Renal cortex interstitium (tissue), 11 donors: Measurements from ENCODE around the gene ABCG4. TPM values are rescaled to one million over a fixed set of nuclear protein-coding genes. Genes with fewer than 3 reads are reported as not detected.
"Not testable (repeated sequence)": the region's sequence is repeated elsewhere in the genome, so short reads cannot be mapped to it uniquely, and the experiment has no call there.

Experiments
- DNase-seq, 11 donors: peaks; one replicate each; pipeline ENCODE4 v3.0.0-alpha.2; 2013; ENCODE audit warnings: low read depth in 9 of 11, low spot score in 4 of 11; ENCODE audit errors: extremely low read depth in 1 of 11
- polyA plus RNA-seq, 3 donors: library from polyadenylated mRNA; unstranded; fragments of 120-200 nt; gene quantifications; one replicate each; pipeline ENCODE4 v1.2.1, GENCODE V29; 2013; ENCODE audit not compliant: insufficient read length in 3 of 3

ABCG4 gene
- polyA plus RNA-seq, 3 donors = 0.72 to 1.2 (median 1.1) TPM

DNA sequence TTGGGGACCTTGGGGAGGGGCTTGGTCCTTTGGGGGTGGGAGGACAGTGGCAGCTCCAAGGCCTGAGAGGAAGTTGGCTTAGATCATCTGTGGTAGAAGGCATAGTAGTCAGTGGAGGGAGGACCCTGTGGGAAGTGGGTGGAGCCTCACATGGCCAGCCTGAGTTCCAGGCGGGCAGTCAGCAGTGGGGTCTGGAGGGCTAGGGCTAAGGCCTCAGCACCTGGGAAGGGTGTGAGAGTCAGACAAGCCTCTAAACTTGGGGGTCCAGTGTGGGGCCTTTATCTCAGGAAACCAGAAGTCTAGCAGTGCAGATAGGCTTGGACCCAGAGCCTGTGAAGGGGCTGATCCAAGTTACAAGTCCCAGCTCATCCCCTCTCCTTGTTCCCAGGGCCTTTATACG is 23.7 kb downstream of the ABCG4 start:
- no peak for DNase-seq

DNA sequence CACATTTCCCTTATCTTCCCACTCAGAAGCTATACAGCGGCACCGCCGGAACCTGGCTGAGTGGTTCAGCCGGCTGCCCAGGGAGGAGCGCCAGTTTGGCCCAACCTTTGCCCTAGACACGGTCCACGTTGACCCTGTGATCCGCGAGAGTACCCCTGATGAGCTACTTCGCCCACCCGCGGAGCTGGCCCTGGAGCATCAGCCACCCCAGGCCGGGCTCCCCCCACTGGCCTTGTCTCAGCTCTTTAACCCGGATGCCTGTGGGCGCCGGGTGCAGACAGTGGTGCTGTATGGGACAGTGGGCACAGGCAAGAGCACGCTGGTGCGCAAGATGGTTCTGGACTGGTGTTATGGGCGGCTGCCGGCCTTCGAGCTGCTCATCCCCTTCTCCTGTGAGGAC is 24.6 kb downstream of the ABCG4 start:
- no peak for DNase-seq

DNA sequence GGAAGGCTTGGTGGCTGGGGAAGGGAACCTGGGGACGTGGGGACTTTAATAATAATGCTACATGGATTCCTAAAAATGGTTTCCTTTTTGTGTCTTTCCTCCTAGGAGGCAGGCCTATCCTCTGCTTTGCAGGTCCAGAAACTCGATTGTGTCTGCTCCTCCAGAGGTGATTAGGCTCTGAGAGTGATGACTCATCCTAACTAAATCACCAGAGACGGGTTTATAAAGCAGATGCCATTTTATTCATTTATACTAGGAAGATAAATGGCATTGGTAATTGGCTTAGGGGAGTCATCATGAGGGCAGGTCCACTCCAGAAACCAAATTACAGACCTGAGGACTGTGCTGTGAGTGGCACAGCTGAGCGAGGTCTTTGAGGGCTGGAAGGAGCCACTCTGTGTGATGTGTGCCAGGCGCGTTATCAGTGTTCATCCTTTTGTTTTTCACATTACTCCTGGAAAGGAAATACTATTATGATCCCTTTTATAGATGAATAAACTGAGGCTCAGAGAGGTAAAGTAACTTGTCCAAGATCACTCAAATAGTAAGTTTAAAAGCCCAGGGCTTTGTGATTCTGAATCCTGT is 26.7 kb downstream of the ABCG4 start:
- DNase-seq = no peak

DNA sequence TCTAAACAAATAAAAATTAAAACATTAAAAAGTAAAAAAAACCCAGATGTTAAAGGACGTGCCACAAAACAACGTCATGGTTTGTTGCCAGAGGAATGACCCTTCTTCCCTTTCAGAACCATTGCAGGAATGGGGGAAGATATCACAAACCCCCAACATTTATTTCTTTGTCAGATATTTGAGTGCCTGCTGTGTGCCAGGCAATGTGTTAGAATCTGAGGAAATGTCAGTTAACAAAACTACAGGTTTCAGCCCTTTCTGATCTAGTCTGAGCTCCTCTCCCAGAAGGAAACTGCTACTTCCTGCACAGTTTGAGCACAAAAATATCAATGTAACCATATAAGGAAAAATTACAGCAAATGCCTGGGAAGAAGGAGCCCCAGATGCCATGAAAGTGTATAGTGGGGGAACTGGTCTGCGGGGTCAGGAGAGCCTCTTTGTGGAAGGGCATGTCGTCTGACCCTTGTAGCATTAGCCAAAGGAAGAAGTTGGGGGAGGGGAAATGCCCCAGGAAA is 29.4 kb downstream of the ABCG4 start:
- no peak for DNase-seq

GRCh38 chr11:119179342-119179741 is 30.5 kb downstream of the ABCG4 start:
- no peak for DNase-seq

- DNase-seq = no peak
Measured at GRCh38 chr11:119179983-119180382, 31.1 kb downstream of the ABCG4 start.

DNA sequence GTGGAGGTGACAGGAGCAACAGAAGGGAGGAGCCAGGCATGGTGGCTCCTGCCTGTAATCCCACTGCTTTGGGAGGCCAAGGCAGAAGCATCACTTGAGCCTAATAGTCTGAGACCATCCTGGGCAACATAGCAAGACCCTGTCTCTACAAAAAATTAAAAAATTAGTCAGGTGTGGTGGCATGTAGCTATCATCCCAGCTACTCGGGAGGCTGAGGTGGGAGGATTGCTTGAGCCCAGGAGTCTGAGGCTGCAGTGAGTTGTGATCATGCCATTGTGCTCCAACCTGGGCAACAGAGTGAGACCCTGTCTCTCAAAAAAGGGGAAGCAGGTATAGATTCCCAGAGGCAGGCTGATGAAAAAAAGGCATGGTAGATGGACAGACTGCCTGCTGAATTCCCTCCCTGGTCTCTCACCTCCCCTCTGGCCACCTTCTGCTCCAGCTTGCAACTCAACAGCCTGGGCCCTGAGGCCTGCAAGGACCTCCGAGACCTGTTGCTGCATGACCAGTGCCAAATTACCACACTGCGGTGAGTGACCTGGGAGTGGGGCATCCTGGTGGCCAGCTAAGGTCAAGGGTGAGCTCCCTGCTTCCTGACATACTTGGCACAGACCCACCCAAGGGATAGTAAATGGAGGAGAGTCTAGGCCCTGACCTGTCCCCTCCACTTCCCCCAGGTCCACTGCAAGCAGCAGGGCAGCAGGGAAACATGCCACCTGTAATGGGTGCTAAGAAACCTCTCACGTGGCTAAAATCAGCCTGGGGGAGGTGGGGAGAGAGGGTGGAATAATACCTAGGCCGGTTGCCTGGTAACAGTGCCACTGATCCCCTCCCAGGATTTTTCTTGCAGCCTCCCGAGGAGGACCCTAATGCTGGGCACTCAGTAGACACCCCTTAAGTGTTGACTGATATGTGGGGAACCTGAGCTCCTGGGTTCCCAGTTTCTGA is 32.2 kb downstream of the ABCG4 start:
- no peak for DNase-seq

- DNase-seq = no peak
Measured at GRCh38 chr11:119181677-119182412, 33.0 kb downstream of the ABCG4 start.

DNA sequence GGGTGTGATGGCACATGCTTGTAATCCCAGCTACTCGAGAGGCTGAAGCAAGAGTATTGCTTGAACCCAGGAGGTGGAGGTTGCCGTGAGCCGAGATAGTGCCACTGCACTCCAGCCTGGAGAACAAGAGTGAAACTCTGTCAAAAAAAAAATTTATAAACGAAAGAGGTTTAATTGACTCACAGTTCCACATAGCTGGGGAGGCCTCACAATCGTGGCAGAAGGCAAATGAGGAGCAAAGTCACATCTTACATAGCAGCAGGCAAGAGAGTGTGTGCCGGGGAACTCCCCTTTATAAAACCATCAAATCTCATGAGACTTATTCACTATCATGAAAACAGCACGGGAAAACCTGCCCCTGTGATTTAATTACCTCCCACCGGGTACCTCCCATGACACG is 35.5 kb downstream of the ABCG4 start:
- not testable (repeated sequence) for DNase-seq

- DNase-seq = no peak
Measured at GRCh38 chr11:119185981-119186634, 37.3 kb downstream of the ABCG4 start.

- DNase-seq = no peak
Measured at GRCh38 chr11:119187123-119187892, 38.5 kb downstream of the ABCG4 start.

- DNase-seq = no peak
Measured at GRCh38 chr11:119188067-119188466, 39.2 kb downstream of the ABCG4 start.

DNA sequence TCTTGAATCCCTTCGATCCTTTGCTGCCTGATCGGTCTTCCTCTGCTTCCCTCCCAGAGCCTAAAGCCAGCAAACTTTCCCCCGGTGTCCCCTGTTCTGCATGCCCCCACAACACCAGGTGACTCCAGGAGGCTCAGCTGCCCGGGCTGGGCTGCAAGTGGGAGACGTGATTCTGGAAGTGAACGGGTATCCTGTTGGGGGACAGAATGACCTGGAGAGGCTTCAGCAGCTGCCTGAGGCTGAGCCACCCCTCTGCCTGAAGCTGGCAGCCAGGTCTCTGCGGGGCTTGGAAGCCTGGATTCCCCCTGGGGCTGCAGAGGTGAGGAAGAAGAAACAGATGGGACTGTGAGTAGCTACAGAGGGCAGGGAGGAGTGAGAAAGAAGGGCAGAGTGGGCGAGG is 40.0 kb downstream of the ABCG4 start:
- DNase-seq = no peak

- DNase-seq = no peak
Measured at GRCh38 chr11:119189393-119189792, 40.5 kb downstream of the ABCG4 start.

DNA sequence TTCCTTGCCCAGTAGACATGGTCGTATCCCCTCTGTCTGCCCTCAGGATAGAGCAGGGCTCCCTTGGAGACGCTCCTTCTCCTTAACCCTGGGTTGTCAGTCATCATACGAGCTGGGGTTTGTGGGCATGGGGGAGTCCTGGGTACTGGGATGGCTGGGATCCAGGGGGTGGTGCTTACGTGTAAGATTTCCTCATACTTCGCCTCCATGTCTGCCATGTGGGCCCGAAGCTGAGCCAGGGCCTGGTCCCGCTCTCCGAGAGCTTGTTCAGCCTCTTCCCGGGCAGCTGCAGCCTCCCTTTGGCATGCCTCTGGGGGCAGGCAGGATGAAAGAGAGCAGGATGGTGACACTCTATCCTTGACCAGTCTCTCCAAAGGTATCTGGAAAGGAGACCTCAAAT is 41.7 kb downstream of the ABCG4 start:
- no peak for DNase-seq

- DNase-seq = not testable (repeated sequence)
Measured at GRCh38 chr11:119191265-119191664, 42.4 kb downstream of the ABCG4 start.

GRCh38 chr11:119192111-119192510 is 43.3 kb downstream of the ABCG4 start:
- DNase-seq = no peak

DNA sequence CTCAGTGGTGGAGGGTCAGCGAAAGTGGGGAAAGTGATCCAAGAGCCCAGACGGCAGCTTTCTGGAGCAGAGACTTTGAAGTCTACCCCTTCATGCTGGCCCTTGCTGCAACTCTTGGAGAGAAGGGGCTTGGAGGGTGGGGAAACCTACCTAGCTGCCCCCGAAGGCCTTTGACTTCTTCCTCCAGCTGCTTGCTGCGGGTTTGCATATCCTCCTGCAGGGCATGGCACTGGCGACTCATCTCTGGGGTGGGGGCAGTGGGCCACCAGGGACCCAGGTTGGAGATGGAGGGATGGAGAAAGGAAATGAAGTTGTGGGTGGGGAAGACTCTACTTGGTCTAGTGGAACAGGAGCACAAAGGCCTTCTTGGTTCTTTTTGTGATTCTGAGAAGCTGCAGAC is 44.1 kb downstream of the ABCG4 start:
- no peak for DNase-seq

DNA sequence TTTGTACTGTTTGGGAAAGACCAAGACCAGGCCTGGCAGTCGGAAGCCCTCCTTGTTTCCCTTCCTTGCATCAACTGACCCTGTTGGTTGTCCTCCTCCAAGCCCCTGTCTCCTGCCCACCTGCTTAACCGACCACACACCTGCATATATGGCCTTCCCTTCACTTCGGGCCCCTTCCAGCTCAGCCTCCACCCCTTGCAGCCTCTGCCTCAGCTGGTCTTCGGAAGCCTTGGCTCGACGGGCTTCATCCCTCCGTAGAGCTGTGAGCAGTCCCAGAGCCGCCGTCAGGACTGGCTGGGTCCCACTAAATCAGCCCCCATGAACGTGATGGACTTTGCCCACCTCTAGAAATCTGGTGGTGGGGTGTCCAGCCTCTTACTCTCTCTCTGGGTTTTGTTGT is 44.8 kb downstream of the ABCG4 start:
- no peak for DNase-seq
